HG02870 (cell line): Measurements from ENCODE around the gene ANTXR1.

Experiments
- ATAC-seq: cut with Tn5 transposase; IDR thresholded peaks from one replicate; pipeline ENCODE4 v1.9.1; 2021; ENCODE audit warnings: mild to moderate bottlenecking, moderate library complexity; ENCODE audit not compliant: unreplicated experiment

The ANTXR1 gene

DNA sequence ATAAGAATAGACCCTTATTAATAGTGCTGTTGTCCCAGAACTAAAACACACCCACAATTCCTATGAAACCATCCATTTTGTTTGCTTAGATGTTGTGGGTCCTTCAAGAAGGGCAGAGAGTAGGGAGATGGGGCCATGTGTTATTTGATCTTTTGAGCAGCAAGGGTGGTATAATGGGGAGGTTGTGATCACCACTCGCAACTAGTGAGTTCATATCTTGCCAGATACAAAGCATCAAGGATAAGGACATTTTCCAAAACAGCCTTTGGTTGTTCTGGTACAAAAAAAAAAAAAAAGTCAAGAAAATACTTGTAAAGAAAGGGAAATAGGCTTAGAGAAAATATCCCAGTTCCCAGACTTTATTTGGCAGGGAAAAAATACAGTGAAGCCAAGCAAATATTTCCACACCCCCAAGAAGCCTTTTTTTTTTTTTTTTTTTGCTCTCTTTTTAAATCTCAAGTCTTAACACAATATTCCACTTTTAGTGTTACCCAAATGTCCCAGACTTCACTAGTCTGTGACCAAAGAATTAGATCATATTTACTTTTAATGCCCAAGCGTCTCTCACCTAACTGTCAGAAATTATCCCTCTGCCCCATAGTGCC lies 54.1 kb downstream of the ANTXR1 start:
- no peak for ATAC-seq

DNA sequence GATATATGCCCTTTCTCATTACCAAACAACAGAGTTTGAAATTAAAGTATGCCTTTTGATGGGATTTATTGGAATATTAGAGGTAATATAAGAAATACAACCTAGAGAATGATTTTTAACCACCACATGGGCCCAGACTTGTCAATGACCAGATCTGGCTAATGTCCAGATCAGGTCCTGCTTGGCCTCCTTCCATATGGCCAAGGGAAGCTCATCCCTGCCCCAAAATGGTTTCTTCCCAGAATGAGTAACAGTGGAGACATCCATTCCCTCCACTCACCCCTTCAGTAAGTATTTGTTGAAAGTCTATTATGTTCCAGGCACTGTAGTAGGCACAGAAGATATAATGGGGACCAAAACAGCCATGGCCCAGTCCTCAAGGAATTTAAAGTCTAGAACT lies 54.9 kb downstream of the ANTXR1 start:
- ATAC-seq = no peak

DNA sequence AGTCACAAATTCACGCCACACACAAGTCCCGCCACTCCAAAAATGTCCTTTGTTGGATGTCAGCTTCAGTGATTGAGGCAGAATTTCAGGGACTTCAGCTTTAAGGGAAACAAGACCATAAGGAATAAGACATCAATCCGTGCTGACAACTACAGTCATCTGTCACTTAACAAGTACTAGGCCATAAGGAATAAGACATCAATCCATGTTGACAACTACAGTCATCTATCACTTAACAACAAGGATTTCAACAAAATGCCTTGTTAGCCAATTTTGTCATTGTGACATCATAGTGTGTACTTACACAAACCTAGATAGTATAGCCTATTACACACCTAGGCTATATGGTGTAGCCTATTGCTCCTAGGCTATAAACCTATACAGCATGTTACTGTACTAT lies 58.0 kb downstream of the ANTXR1 start:
- ATAC-seq = no peak

DNA sequence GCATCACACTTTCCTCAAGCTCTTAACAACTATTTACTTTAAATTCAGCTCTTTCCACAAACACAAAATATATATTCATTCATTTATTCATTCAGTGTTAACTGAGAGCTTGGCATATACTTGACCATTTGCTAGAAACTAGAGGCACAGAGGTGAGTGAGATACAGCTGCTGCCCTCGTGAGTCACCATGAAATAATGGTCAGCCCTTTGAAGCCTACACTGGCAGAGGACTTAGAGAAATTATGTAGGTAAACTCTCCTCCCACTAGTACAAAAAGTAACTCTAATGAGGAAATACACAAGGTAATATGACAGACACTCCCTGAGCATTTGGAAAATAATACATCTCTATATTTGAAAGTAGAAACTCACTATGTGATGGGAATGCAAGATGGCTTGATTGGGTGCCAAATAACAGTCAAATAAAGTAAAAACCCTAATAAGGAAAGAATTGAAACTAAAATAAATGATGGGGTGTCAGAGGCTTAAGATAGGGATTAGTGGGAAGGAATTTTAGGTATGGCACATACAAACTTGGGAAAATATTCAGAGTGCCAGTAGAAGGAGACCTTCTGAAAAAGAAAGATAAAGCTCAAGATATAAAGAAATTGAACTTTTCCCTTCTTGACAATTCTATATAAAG lies 61.1 kb downstream of the ANTXR1 start:
- ATAC-seq = no peak

DNA sequence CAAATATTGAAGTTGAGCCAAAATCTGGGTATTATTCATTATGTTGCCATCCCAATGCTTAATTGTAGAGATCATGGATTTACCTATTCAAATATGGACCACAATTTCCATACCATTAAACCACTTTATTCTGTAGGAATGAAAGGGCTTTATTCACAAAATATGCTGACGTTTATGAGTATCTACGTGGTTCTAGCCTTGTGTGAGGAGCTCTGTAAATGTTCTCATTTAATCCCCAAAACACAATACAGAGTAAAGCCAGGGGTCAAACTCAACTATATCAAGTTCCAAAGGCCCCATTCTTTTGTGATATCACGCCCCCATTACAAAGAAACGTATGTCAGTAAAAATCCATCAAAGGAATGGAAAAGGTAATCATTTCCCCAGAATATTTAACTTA lies 61.9 kb downstream of the ANTXR1 start:
- no peak for ATAC-seq

DNA sequence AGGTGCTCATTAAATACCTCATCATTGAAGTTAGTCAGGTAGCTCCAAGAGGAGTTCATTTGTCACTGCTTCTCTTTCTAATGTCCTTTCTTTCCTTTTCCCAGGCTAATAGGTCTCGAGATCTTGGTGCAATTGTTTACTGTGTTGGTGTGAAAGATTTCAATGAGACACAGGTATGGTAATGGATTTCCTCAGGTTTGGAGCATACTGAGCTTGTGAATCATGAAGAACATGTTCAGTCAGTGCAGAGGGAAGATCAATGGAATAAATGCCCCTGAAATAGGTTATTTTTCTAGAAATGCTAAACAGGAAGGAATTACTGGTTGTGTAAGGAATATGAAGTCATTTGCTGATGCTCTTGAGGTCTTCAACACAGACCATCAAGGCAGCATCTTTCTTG lies 62.5 kb downstream of the ANTXR1 start:
- no peak for ATAC-seq

DNA sequence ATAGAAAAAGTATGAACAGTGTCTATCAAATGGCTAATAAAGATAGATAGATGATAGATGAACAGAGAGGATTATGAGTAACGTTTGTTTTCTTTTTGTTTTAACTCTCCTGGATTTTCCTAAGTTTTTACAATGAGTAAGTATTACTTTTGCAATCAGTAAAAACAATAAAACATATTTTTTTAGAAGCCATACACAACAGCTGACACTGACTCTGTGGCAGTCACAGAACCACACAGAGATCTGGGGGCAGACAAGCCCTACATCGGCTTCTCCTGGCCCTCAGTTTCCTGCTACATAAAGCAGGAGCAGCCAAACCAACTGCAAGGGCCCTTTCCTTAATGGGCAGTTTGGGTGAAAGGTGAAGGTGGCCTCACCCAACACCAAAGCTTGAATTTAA lies 63.6 kb downstream of the ANTXR1 start:
- ATAC-seq = no peak

DNA sequence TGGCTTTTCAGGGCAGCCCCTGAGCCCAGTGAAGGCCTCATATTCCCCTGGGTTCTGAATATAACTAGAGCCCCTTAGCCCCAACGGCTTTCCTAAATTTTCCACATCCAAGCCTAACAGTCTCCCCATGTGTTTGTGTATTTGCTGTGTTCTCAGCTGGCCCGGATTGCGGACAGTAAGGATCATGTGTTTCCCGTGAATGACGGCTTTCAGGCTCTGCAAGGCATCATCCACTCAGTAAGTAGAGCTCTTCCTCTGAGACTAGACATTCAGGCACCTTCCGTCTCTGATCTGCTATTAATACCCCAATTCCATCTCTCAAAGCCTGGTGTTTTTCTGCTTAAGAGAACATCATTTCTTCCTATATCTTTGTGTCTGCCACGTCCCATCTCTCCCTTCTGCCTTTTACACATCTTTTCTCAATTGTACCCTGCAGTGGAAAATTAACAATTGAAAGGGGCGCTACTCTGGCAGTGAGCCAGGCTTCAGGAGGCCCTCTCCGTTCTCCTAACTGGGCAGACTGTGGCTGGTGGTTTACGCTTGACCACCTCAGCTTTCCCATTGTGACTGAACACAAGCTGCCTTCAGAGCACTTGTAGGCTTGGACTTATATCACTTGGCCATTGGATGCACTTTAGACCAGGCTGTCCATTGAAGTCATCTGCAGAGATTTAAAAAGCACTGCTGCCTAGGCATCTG lies 64.4 kb downstream of the ANTXR1 start:
- ATAC-seq = no peak

DNA sequence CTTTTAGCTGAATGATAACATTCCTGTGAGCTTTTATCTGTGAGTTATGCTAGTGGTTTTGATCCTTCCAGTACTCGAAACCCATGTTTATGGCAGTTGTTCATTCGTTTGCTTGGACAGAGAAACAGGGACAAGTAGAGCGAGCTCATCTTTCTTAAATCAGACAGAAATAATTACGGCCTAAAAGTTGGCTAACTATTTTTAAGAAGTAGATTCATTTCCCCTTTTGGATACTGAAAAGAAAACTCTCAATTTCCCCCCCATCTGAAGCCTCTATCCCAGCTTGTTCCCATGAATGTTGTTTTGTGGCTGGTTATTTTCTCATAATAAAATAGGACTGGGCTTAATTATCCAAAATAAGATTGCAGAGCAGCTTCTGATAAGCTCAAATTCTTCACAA lies 67.1 kb downstream of the ANTXR1 start:
- ATAC-seq = no peak

DNA sequence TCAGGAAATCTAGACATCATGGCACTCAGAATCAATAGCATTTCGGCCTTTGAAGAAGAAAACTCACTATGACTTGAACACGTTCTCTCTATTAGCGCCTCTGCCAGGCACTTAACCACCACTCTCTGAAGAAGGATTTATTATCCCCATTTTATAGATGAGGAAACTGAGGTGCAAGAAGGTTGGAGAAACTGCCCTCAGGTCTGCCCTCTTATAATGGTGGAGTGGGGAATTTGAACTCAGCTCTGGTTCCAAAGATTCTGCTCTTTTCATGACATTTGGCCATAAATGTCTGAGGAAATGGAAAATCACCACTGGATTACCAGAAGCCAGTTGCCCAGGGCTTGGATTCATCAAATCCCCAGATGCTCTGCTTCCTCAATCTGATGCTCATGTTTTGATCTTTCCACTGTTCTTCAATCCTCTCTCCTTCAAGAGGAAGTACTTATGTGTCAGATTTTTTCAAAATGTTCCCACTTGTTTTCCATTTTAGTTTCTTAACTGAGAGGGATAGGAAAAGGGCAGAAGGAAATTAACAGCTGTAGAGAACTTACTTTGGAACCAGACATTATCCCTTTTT lies 68.1 kb downstream of the ANTXR1 start:
- ATAC-seq = no peak

DNA sequence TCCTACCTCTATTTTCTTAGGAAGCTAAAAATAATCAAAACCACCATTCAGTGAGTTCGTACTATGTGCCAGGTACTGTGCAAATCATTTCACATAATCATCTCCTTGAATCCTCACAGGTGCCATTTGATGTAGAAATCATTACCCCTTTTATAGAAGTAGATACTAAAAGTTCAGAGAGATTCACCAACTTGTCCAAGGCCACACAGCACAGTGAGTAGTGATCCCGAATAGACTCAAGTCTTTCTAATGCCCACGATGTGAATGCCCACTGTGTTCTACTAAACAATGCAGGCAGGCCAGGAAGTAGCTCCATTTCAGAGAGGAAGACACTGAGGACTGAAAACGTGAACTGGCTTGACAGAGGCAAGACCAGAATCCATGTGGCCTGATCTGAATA lies 68.8 kb downstream of the ANTXR1 start:
- no peak for ATAC-seq

DNA sequence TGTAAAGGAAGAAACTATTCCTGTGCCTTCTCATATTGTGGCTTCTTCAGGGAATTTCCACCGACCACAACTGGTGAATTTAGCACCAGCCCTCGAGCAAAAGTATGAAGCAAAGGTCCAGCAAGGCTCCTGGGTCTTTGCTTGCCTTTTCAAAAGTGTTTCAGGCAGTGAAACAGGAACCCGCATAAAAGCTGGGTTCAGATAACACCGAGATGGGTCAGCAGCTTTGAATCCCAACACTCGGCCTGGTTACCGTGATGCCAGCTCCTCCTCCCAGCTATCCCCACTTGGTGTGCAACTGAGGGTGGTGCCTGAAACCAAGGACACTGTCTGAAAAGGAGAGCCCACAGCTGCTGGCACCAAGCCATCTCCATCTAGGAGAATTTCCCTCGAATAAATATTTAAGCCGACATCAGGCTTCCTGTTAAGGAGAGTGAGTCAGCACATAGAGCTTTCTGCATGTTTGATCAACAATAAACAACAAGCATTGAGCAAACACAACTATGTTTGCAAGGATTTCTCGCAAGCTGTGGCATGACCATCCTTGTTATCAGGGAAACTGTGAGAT lies 69.5 kb downstream of the ANTXR1 start:
- no peak for ATAC-seq

DNA sequence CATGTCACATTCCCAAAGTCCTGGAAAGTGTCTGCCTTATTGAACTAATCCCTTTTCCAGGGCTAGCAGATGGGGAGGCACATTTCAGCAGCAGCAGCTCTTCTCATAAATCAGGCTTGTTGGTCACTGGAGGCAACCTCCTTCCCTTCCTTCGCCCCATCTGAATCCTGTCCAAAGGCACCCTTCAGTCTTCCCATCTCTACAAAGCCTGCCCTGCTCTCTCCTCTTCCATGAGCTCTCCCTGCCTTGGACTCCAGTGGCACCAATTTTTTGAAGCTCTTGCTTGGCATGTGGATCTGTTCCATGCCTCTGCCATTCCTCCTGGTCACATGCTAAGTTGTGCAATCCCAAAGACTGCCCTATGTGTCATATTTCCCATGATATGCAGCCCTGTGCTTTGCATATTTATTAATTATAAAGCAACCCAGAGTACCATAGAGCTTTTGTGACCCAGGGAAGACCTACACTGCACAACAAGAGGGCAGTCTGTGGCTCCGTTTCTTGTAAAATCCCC lies 70.3 kb downstream of the ANTXR1 start:
- ATAC-seq = no peak

DNA sequence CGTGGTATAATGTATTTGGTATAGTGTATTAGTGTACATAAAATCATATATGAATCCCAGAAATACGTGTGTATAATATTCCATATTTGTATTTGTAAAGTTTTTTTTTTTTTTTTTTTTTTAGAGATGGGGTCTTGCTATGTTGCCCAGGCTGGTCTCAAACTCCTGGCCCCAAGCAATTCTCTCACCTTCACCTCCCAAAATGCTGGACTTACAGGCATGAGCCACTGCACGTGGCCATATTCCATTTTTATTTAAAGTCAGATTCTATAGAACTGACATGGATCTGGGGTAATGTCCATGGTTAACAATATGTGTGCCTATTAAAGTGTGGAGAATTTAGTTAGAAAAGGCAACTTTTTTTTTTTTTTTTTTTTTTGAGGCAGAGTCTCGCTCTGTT lies 71.5 kb downstream of the ANTXR1 start:
- no peak for ATAC-seq

DNA sequence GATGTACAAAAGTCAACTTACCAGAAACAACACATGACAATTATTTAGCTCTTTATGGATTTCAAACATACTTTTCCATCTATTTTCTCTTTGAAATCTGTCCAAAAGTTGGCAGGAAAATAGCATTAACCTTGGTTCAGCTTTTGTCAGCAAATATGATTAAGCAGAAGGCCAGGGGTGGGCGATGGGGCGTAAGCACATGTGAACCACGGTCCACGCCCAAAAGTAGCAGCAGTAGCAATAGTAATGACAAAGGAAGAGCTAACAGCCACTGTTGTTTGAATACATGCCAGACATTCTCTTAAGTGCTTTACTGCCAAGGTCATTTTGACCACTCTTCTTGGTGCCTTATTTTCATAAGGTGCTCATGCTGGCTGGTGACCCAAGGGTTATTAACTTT lies 73.5 kb downstream of the ANTXR1 start:
- ATAC-seq = no peak

DNA sequence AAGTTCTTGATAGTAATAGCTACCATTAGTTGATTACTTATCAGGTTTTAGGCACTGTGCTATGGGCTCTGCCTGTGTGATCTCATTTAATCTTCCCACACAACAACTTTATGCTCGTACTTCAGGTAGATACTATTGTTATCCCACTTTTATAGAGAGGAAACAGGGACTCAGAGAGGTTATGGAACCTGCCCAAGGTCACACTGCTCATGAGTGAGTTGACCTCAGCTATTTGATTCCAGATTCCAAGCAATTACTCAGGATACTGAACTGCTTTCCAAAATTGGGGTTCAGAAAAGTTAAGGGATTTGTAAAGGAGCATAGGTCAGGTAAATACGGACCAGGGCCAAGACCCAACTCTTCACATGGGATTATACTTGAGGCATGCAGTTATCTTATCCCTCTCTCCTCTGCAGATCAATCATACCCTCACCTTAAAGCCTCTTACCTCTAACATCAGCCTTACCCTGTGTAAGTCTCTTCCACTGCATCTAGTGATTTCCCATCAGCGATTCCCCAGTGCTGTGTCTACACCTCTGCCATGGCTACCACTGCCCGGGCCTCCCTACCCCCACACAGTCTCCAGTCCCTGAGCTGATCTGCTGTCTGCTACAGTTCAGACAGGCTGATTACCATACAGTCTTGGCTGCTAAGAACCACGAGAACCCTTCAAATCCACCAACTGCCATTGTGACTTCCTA lies 74.4 kb downstream of the ANTXR1 start:
- ATAC-seq = no peak

DNA sequence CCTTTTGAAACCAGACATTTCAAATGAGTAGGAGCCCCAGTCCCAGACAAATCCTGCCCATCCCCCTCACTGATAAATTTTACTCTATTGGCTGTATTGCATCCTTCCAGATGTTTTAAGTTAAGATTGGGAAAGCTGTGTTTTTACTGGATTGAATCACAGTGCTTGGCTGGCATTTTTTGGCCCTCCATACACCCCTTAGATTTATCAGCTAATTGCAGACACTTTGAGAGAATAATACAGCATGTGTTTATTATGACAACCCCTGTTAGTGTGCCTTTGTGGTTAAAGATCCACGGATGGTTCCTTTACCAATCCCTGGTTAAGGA lies 74.9 kb downstream of the ANTXR1 start:
- ATAC-seq = no peak

DNA sequence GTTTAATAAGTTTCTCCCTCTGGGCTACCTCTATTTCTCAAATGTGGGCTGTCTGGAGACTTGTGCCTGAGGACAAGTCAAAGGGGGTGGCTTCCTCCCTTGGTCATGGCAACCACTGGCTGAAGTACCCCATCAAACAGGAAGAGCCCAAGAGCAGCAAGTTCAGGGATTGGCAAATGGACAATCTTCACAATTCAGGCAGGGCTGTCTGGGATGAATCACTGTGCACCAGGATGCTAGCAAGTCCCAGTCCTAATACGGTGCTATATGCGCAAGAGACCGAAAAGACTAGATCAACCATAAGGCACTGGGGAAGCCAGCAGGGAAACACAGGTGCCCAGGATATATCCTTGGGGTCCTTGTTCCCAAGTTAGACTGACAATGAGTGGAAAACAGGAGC lies 75.5 kb downstream of the ANTXR1 start:
- ATAC-seq = no peak

DNA sequence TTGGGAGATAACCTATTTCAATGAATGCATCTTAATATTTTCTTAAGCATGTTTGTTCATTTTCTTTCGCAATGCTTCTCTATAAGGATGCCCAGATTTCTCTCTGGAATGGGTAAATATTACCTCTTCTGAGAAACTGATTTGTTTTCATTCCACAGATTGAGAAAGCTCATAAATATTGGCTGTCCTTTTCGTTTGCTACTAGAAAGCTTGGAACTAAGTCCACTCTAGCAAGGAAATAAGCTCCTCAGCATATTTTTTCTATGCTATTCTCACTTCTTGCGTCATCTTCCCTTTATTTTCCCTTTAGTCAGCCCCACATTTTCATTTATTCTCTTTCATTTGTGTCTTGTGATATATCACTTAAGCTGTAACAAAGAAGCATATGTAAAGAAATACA lies 76.3 kb downstream of the ANTXR1 start:
- no peak for ATAC-seq

DNA sequence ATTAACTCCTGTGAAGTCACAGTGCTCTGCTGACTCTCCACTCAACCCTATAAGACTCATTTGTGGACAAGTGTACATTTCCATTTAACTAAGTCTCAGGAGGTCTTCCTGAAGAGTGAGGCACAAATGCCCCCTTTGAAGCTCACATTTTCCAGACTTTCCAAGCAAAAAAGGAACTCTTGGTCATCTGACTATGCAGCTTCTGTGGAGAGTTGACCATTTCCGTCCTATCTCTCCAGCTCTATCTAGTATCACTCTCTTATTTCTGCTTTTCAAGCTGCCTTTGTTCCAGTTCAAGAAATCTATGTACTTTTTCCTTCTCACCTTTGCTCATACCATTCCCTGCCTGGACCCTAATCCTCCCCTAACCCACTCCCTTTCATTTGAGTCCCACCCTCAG lies 77.0 kb downstream of the ANTXR1 start:
- no peak for ATAC-seq

DNA sequence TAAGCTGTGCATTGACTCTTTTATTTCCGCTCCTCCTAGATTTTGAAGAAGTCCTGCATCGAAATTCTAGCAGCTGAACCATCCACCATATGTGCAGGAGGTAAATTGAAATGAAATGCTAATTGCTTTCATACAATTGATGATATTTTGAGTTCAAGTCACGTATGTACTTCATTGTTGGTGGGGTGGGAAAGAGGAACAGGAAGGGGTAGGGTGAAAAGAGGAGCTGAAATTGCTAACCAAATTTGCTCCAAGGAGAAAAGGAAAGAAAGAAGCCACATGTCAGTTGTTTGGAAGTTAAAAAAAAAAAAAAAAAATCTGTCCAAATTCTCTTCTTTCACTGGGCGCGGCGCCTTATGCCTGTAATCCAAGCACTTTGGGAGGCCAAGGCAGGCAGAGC lies 77.8 kb downstream of the ANTXR1 start:
- ATAC-seq = no peak
